ENCODE data around the gene FOXN3. TPM values are rescaled to one million over a fixed set of nuclear protein-coding genes. Genes with fewer than 3 reads are reported as not detected.

The FOXN3 gene
- total and polyA plus RNA-seq, 10 donors: 9.2 to 121 (median 98.3) TPM

DNA sequence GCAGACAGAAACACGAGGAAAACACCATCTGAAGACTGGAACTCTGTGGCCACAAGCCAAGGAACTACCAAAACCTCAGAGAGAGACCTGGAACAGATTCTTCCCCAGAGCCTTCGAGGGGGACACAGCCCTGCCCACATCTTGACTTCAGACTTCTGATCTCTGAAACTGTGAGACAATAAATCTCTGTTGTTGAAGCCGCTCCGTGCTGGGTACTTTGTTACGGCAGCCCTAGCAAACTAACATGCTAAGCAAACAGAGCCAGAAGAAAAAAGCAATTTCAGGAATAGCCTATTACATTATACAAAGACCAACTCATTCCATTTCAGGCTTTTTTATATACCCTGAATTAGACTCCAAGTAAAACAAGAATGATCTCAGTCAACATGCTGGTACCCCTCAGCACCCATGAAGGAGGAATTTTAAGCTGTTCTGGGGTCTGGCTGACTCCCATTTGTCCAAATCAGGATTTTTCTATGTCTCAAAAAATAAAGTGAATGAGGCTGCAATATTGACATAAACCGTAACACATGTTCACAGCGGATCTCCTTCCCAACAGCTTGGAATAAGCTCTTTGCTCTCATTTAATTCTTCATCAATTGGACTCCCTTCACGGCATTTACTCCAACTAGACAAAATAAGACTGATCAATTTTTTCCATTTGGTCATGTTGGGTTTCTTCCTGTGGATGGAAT lies 190.1 kb downstream of the FOXN3 start:
- Histone ChIP-seq H3K36me3 (peaks cover 0 to 10% (median 0%) of the 10 kb centered on the region in 6 donors), H3K9me3 (no peaks in the 10 kb centered on the region), H3K4me3 (no peak overlapping the region), H3K27me3 (replicated peaks in 1 of 7) (no peaks in the 10 kb centered on the region), H3K27ac (no peak overlapping the region), H3K4me1 (peaks cover 0 to 34% (median 5%) of the 10 kb centered on the region in 6 donors)
- TF ChIP-seq POLR2A (IDR thresholded peaks at IDR 0.05): no peak
- TF ChIP-seq POLR2AphosphoS5 (IDR thresholded peaks at IDR 0.05): no peak
- TF ChIP-seq, protein P1, sequence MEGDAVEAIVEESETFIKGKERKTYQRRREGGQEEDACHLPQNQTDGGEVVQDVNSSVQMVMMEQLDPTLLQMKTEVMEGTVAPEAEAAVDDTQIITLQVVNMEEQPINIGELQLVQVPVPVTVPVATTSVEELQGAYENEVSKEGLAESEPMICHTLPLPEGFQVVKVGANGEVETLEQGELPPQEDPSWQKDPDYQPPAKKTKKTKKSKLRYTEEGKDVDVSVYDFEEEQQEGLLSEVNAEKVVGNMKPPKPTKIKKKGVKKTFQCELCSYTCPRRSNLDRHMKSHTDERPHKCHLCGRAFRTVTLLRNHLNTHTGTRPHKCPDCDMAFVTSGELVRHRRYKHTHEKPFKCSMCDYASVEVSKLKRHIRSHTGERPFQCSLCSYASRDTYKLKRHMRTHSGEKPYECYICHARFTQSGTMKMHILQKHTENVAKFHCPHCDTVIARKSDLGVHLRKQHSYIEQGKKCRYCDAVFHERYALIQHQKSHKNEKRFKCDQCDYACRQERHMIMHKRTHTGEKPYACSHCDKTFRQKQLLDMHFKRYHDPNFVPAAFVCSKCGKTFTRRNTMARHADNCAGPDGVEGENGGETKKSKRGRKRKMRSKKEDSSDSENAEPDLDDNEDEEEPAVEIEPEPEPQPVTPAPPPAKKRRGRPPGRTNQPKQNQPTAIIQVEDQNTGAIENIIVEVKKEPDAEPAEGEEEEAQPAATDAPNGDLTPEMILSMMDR (IDR thresholded peaks at IDR 0.05 in 8 of 11, conservative IDR thresholded peaks at IDR 0.05 in 3 of 11): no peak
- 81 to 91% (median 82%) methylated on average over 8 of the region's 8 CpGs for WGBS, 5 donors
- intact Hi-C loops (cut with DNase I; ENCODE audit: low total_unique reads): no loop called here
- DNase-seq: no peak

DNA sequence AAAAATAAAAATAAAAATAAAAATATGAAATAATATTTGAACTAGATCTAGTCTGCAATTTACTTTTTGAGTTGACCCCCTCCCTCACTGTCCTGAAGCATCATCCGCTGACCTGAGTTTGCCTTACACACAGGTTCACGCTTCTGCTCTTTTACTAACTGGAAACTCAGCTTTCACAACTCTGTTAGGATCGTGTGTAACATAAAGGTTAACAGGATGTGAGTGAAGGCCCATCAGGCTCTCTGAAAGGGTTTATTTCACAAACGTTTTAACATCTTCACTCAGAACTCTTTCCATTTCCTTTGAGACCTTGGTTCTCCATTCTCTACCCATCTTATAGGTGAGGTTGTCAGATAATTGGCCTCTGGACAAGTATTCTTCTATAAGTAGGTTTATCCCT lies 191.4 kb downstream of the FOXN3 start:
- intact Hi-C loops (cut with DNase I; ENCODE audit: low total_unique reads): no loop called here
- H3K27me3 ChIP-seq (replicated peaks in 1 of 7): no peaks in the 10 kb centered on the region
- H3K4me3 ChIP-seq: no peak overlapping the region
- peaks cover 0 to 48% (median 12%) of the 10 kb centered on the region in 6 donors for H3K4me1 ChIP-seq
- H3K9me3 ChIP-seq: no peaks in the 10 kb centered on the region
- peaks cover 0 to 10% (median 0%) of the 10 kb centered on the region in 6 donors for H3K36me3 ChIP-seq
- 44 to 68% (median 54%) methylated on average over 4 of the region's 4 CpGs for WGBS, 5 donors
- no peak overlapping the region for H3K27ac ChIP-seq
- no peak for DNase-seq
- no peak for TF ChIP-seq POLR2AphosphoS5 (IDR thresholded peaks at IDR 0.05)
- TF ChIP-seq POLR2A (IDR thresholded peaks at IDR 0.05): no peak

DNA sequence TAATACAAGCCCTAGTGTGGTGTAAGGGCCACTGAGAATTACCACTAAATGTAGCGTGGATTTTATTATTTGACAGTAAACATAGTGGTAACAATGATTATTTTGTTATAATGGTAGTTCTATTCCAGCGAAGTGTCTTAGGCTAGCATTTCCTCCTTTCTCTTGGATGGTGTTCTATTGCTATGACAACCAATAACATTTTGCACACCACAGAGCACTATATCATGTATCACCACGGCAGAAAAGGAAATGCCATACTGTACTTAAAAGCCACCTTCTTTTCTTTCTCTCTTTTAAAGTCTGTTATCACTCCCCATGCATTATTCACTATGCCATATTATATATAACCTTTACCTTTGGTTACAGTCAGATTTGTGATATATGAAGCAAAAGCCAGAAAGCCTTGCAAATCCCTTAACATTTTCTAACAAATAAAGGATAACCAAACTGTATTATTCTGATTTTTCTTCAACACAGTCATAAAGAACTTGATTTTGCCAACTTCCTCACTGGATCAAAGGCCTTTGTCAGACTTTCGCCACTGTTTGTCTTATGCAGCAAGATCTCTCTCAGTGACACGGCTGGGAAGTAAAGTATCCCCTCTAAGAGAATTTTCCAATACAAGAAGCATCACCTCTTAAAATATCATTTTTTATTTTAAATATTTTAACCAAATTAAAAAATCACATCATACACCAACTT lies 195.8 kb downstream of the FOXN3 start:
- 29 to 43% (median 33%) methylated on average over 5 of the region's 5 CpGs for WGBS, 5 donors
- Histone ChIP-seq H3K36me3 (peaks cover 0 to 25% (median 3%) of the 10 kb centered on the region in 6 donors), H3K27me3 (replicated peaks in 1 of 7) (no peaks in the 10 kb centered on the region), H3K4me3 (no peak overlapping the region), H3K27ac (no peak overlapping the region), H3K9me3 (no peaks in the 10 kb centered on the region), H3K4me1 (peaks cover 0 to 28% (median 7%) of the 10 kb centered on the region in 6 donors)
- TF ChIP-seq POLR2AphosphoS5 (IDR thresholded peaks at IDR 0.05) (no peak), POLR2A (IDR thresholded peaks at IDR 0.05) (no peak)
- TF ChIP-seq, protein P1 (IDR thresholded peaks at IDR 0.05 in 8 of 11, conservative IDR thresholded peaks at IDR 0.05 in 3 of 11): no peak
- intact Hi-C loops (cut with DNase I; ENCODE audit: low total_unique reads): no loop called here
- no peak for DNase-seq

DNA sequence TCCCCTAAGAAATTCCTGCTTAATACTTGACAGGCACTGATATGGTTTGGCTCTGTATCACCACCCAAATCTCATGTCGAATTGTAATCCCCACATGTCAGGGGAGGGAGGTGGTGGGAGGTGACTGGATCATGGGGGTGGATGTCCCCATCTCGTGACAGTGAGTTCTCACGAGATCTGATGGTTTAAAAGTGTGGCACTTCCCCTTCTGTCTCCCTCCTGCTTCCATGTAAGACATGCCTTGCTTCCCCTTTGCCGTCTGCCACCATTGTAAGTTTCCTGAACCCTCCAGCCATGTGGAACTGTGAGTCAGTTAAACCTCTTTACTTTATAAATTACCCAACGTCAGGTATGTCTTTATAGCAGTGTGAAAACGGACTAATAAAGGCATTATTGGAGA lies 198.0 kb downstream of the FOXN3 start:
- Histone ChIP-seq H3K4me1 (peaks cover 0 to 36% (median 7%) of the 10 kb centered on the region in 6 donors), H3K36me3 (peaks cover 0 to 36% (median 6%) of the 10 kb centered on the region in 6 donors), H3K27me3 (replicated peaks in 1 of 7) (no peaks in the 10 kb centered on the region), H3K4me3 (no peak overlapping the region), H3K9me3 (no peaks in the 10 kb centered on the region), H3K27ac (no peak overlapping the region)
- DNase-seq: no peak
- intact Hi-C loops (cut with DNase I; ENCODE audit: low total_unique reads): no loop called here
- 70 to 93% (median 87%) methylated on average over 6 of the region's 6 CpGs for WGBS, 5 donors
- no peak for TF ChIP-seq POLR2A (IDR thresholded peaks at IDR 0.05)
- TF ChIP-seq, protein P1 (IDR thresholded peaks at IDR 0.05 in 8 of 11, conservative IDR thresholded peaks at IDR 0.05 in 3 of 11): no peak
- TF ChIP-seq POLR2AphosphoS5 (IDR thresholded peaks at IDR 0.05): no peak
